Caco-2 (cell line): ENCODE data around the gene ANKRD28. TPM values are rescaled to one million over a fixed set of nuclear protein-coding genes. Genes with fewer than 3 reads are reported as not detected.

Experiments
- BruUV-seq: library from RNA; stranded (reverse); fragments of 400-500 nt; replicated peaks from 2 replicates; lab custom pipeline; 2021; lab: Mats Ljungman, UMichigan
- CTCF ChIA-PET: fragments of 300-600 bp; sonication (Branson Sonifier 250); formaldehyde crosslinking; loops from one replicate; lab custom pipeline; 2022; ENCODE audit warnings: antibody characterized with exemption; lab: Charles Lee
- POLR2A ChIA-PET: fragments of 300-600 bp; sonication (Branson Sonifier 250); formaldehyde crosslinking; loops from one replicate; lab custom pipeline; 2022; ENCODE audit warnings: antibody characterized with exemption; lab: Charles Lee
- DNase-seq, 2 experiments: peaks; one replicate each; pipeline versions ENCODE4 v3.0.0 to v3.0.0-alpha.2; 2020 to 2022
- H3K27me3 ChIP-seq: replicated peaks from 2 replicates; pipeline ENCODE4 v1.6.0; 2011; ENCODE audit warnings: low read length; ENCODE audit not compliant: control insufficient read depth, insufficient read depth
- H3K36me3 ChIP-seq: 2 replicates; pipeline ENCODE4 v1.5.1; 2011; ENCODE audit warnings: low read length; ENCODE audit not compliant: control insufficient read depth, insufficient read depth
- H3K4me1 ChIP-seq: fragments of 250-450 bp; sonication (Bioruptor Pico); 2 replicates; pipeline ENCODE4 v1.5.1; 2020; ENCODE audit warnings: mild to moderate bottlenecking
- H3K4me3 ChIP-seq: 2 replicates; pipeline ENCODE4 v1.5.1; 2011; ENCODE audit warnings: low read depth, mild to moderate bottlenecking, control low read depth, low read length
- H3K9me3 ChIP-seq: fragments of 250-450 bp; sonication (Bioruptor Pico); 2 replicates; pipeline ENCODE4 v1.5.1; 2020; ENCODE audit warnings: mild to moderate bottlenecking, moderate library complexity
- H3K27ac Mint-ChIP-seq: one replicate; pipeline ENCODE4 v1.8.0; 2022; ENCODE audit warnings: mixed read lengths; ENCODE audit not compliant: unreplicated experiment
- H3K27me3 Mint-ChIP-seq: one replicate; pipeline ENCODE4 v1.8.0; 2022; ENCODE audit warnings: mixed read lengths; ENCODE audit not compliant: insufficient read depth, unreplicated experiment
- H3K36me3 Mint-ChIP-seq: one replicate; pipeline ENCODE4 v1.8.0; 2022; ENCODE audit warnings: mild to moderate bottlenecking, mixed read lengths; ENCODE audit not compliant: insufficient read depth, unreplicated experiment
- H3K4me1 Mint-ChIP-seq: one replicate; pipeline ENCODE4 v1.8.0; 2022; ENCODE audit warnings: low read depth, mixed read lengths; ENCODE audit not compliant: unreplicated experiment
- H3K4me3 Mint-ChIP-seq: one replicate; pipeline ENCODE4 v1.8.0; 2022; ENCODE audit warnings: mild to moderate bottlenecking, moderate library complexity, mixed read lengths; ENCODE audit not compliant: unreplicated experiment
- H3K9me3 Mint-ChIP-seq: one replicate; pipeline ENCODE4 v1.8.0; 2022; ENCODE audit warnings: mixed read lengths; ENCODE audit not compliant: unreplicated experiment
- intact Hi-C: fragments of 100-400 bp; cut with micrococcal nuclease; formaldehyde crosslinking; loops from one replicate; pipeline ENCODE4 v1.10.0; 2022; ENCODE audit not compliant: unreplicated experiment
- total RNA-seq: library from RNA; stranded (reverse); gene quantifications from 2 replicates; pipeline ENCODE4 v1.2.3, GENCODE V29; 2022
- TF ChIP-seq, protein P1 (sequence below), 2 experiments: fragments of 200-600 bp in 1 of 2; IDR thresholded peaks; 1 replicate in 1 of 2; 2 replicates in 1 of 2; pipeline versions ENCODE4 v1.5.1 to v1.8.0; 2011 to 2022; ENCODE audit warnings: antibody characterized with exemption in 1 of 2, control low read depth in 1 of 2, inconsistent platforms in 1 of 2, low read depth in 1 of 2, low read length in 1 of 2, mild to moderate bottlenecking in 1 of 2, moderate library complexity in 1 of 2; ENCODE audit not compliant: insufficient read depth in 1 of 2, severe bottlenecking in 1 of 2, unreplicated experiment in 1 of 2

The ANKRD28 gene
- total RNA-seq, 1 experiment from 2014 or later, result 37.2 TPM

GRCh38 chr3:15731024-15731423 is 66.8 kb downstream of the ANKRD28 start:
- no peaks in the 10 kb centered on the region for H3K4me1 ChIP-seq
- Mint-ChIP-seq H3K4me1 (no peaks in the 10 kb centered on the region), H3K27ac (no peak overlapping the region), H3K27me3 (no peaks in the 10 kb centered on the region), H3K36me3 (no peaks in the 10 kb centered on the region), H3K9me3 (no peaks in the 10 kb centered on the region), H3K4me3 (no peak overlapping the region)
- TF ChIP-seq, protein P1, sequence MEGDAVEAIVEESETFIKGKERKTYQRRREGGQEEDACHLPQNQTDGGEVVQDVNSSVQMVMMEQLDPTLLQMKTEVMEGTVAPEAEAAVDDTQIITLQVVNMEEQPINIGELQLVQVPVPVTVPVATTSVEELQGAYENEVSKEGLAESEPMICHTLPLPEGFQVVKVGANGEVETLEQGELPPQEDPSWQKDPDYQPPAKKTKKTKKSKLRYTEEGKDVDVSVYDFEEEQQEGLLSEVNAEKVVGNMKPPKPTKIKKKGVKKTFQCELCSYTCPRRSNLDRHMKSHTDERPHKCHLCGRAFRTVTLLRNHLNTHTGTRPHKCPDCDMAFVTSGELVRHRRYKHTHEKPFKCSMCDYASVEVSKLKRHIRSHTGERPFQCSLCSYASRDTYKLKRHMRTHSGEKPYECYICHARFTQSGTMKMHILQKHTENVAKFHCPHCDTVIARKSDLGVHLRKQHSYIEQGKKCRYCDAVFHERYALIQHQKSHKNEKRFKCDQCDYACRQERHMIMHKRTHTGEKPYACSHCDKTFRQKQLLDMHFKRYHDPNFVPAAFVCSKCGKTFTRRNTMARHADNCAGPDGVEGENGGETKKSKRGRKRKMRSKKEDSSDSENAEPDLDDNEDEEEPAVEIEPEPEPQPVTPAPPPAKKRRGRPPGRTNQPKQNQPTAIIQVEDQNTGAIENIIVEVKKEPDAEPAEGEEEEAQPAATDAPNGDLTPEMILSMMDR (IDR thresholded peaks at IDR 0.05; ENCODE audit: insufficient read depth in 1 of 2, low read depth in 1 of 2, low read length in 1 of 2, severe bottlenecking in 1 of 2, unreplicated experiment in 1 of 2), result no peak
- intact Hi-C loops, result no loop called here
- ChIA-PET CTCF (no interaction called here), POLR2A (no interaction called here)
- DNase-seq, result no peak
- BruUV-seq, result no TSS peak
- H3K4me3 ChIP-seq, result no peak overlapping the region
- no peaks in the 10 kb centered on the region for H3K36me3 ChIP-seq
- no peaks in the 10 kb centered on the region for H3K9me3 ChIP-seq
- no peaks in the 10 kb centered on the region for H3K27me3 ChIP-seq

DNA sequence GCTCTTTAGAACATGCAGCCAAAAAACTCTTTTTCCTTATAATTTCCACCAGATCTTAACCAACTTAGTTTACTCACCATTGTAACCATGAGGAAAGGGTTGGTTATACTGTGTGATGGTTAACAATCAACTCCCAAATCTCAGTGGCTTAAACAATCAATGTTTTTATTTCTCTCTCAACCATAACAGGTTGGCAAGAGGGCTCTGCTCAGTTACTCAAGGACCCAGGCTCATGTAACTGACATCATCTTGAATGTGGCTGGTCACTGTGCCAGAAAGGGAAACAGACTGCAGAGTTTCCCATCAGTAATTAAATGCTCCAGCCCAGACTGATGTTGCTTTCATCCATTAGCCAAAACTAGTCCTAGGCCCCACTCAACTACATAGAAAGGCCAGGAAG is 69.0 kb downstream of the ANKRD28 start:
- Mint-ChIP-seq H3K9me3 (no peaks in the 10 kb centered on the region), H3K4me3 (no peak overlapping the region), H3K27me3 (no peaks in the 10 kb centered on the region), H3K36me3 (peaks cover 7% of the 10 kb centered on the region), H3K27ac (no peak overlapping the region), H3K4me1 (no peaks in the 10 kb centered on the region)
- TF ChIP-seq, protein P1 (IDR thresholded peaks at IDR 0.05; ENCODE audit: insufficient read depth in 1 of 2, low read depth in 1 of 2, low read length in 1 of 2, severe bottlenecking in 1 of 2, unreplicated experiment in 1 of 2), result no peak
- no peak for DNase-seq
- BruUV-seq, result no TSS peak
- intact Hi-C loops, result no loop called here
- H3K27me3 ChIP-seq, result no peaks in the 10 kb centered on the region
- ChIA-PET CTCF (no interaction called here), POLR2A (no interaction called here)
- no peaks in the 10 kb centered on the region for H3K36me3 ChIP-seq
- no peaks in the 10 kb centered on the region for H3K4me1 ChIP-seq
- no peak overlapping the region for H3K4me3 ChIP-seq
- no peaks in the 10 kb centered on the region for H3K9me3 ChIP-seq

- TF ChIP-seq, protein P1 (IDR thresholded peaks at IDR 0.05; ENCODE audit: insufficient read depth in 1 of 2, low read depth in 1 of 2, low read length in 1 of 2, severe bottlenecking in 1 of 2, unreplicated experiment in 1 of 2), result no peak
- Histone ChIP-seq H3K36me3 (no peaks in the 10 kb centered on the region), H3K4me3 (no peak overlapping the region), H3K9me3 (no peaks in the 10 kb centered on the region), H3K27me3 (no peaks in the 10 kb centered on the region), H3K4me1 (no peaks in the 10 kb centered on the region)
- no peak for DNase-seq
- H3K36me3 Mint-ChIP-seq, result peaks cover 15% of the 10 kb centered on the region
- H3K4me3 Mint-ChIP-seq, result no peak overlapping the region
- no peaks in the 10 kb centered on the region for H3K4me1 Mint-ChIP-seq
- no TSS peak for BruUV-seq
- no peaks in the 10 kb centered on the region for H3K9me3 Mint-ChIP-seq
- ChIA-PET CTCF (no interaction called here), POLR2A (no interaction called here)
- intact Hi-C loops, result no loop called here
- no peak overlapping the region for H3K27ac Mint-ChIP-seq
- no peaks in the 10 kb centered on the region for H3K27me3 Mint-ChIP-seq
These were observed 70.9 kb downstream of the ANKRD28 start for GRCh38 chr3:15726881-15727280.
